Upper lobe of left lung (tissue), 4 donors: ENCODE results near the gene OPRL1.

Experiments
- EP300 ChIP-seq, 4 donors: sonication (generic); formaldehyde crosslinking; IDR thresholded peaks; one replicate each; pipeline ENCODE4 v1.5.1; 2017; ENCODE audit warnings: antibody characterized with exemption in 4 of 4, control low read depth in 2 of 4
- POLR2A ChIP-seq, 4 donors: fragments of 450-650 bp; IDR thresholded peaks; one replicate each; pipeline ENCODE4 v1.5.1; 2016 to 2017; ENCODE audit warnings: antibody characterized with exemption in 4 of 4, mild to moderate bottlenecking in 2 of 4
- TF ChIP-seq, protein P1 (sequence below), 6 experiments: fragments of 450-650 bp in 4 of 6; fragments of 200-600 bp in 2 of 6; sonication (generic) in 2 of 6; IDR thresholded peaks; one replicate each; pipeline ENCODE4 v1.5.1; 2016 to 2019; ENCODE audit warnings: antibody characterized with exemption in 6 of 6

DNA sequence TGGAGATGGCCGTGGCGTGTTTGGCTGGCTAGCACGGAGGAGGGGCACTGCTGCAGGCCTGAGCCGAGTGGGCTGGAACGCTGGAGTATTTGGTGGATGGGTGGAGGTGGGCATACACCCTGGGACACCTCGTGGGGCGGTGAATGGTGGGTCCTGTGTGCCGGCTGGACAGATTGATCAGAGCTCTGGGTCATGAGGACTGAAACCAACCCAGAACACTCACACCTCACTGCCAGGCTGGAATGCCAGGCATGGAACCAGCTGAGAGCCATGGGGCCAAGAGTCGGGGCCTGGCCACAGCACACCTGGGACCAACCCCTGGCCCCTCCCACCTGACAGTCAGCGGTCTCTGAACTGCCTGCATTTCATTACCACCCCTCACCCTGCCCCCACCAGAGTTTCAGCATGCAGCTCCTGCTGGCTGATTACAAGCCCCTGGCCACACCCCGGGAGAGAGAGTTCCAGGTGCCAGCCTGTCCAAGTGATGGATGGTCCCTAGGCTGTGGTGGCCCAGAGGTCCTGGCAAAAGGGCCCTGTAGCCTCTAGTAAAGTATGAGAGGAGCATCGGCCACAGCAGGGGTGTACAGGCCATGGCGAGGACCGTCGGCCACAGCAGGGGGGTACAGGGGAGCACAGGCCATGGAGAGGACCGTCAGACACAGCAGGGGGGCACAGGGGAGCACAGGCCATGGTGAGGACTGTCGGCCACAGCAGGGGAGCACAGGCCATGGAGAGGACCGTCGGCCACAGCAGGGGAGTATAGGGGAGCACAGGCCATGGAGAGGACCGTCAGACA lies 24.2 kb downstream of the OPRL1 start:
- TF ChIP-seq, protein P1, sequence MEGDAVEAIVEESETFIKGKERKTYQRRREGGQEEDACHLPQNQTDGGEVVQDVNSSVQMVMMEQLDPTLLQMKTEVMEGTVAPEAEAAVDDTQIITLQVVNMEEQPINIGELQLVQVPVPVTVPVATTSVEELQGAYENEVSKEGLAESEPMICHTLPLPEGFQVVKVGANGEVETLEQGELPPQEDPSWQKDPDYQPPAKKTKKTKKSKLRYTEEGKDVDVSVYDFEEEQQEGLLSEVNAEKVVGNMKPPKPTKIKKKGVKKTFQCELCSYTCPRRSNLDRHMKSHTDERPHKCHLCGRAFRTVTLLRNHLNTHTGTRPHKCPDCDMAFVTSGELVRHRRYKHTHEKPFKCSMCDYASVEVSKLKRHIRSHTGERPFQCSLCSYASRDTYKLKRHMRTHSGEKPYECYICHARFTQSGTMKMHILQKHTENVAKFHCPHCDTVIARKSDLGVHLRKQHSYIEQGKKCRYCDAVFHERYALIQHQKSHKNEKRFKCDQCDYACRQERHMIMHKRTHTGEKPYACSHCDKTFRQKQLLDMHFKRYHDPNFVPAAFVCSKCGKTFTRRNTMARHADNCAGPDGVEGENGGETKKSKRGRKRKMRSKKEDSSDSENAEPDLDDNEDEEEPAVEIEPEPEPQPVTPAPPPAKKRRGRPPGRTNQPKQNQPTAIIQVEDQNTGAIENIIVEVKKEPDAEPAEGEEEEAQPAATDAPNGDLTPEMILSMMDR (IDR thresholded peaks at IDR 0.05): no peak
- no peak for TF ChIP-seq EP300 (IDR thresholded peaks at IDR 0.05)
- no peak for TF ChIP-seq POLR2A (IDR thresholded peaks at IDR 0.05)
